SK-N-SH treated with all-trans-retinoic acid at 6 μM for 48 hours (cell line): ENCODE data around the gene TSEN54.

Experiments
- ATAC-seq: fragments of 200-7000 bp; cut with Tn5 transposase; 3 replicates; pipeline ENCODE4 v1.9.1; 2020; ENCODE audit warnings: mild to moderate bottlenecking, moderate library complexity
- ARNTL ChIP-seq: fragments of 450-650 bp; formaldehyde crosslinking; IDR thresholded peaks from 2 replicates; pipeline ENCODE4 v1.5.0; 2020; ENCODE audit warnings: low read depth, mild to moderate bottlenecking, moderate library complexity, borderline replicate concordance
- BACH2 ChIP-seq: fragments of 250-450 bp; sonication (Bioruptor Pico); IDR thresholded peaks from 2 replicates; pipeline ENCODE4 v1.9.0; 2021; ENCODE audit warnings: mild to moderate bottlenecking, borderline replicate concordance
- CREB5 ChIP-seq: fragments of 250-450 bp; sonication (Bioruptor Pico); IDR thresholded peaks from 2 replicates; pipeline ENCODE4 v1.5.1; 2020; ENCODE audit warnings: low read depth, mild to moderate bottlenecking, moderate library complexity
- CSDC2 ChIP-seq: fragments of 250-450 bp; sonication (Bioruptor Pico); IDR thresholded peaks from 2 replicates; pipeline ENCODE4 v1.5.0; 2020; ENCODE audit warnings: mild to moderate bottlenecking, moderate library complexity
- GLIS3 ChIP-seq: fragments of 250-450 bp; sonication (Bioruptor Pico); IDR thresholded peaks from 2 replicates; pipeline ENCODE4 v1.5.0; 2020; ENCODE audit warnings: mild to moderate bottlenecking, moderate library complexity
- ISL1 ChIP-seq: fragments of 250-450 bp; sonication (Bioruptor Pico); IDR thresholded peaks from 2 replicates; pipeline ENCODE4 v2.1.2; 2022; ENCODE audit warnings: mild to moderate bottlenecking, moderate library complexity
- OSR1 ChIP-seq: fragments of 250-450 bp; sonication (Bioruptor Pico); IDR thresholded peaks from 2 replicates; pipeline ENCODE4 v1.8.0; 2022; ENCODE audit warnings: moderate library complexity, mild to moderate bottlenecking, inconsistent platforms
- PATZ1 ChIP-seq: fragments of 250-450 bp; sonication (Bioruptor Pico); IDR thresholded peaks from 2 replicates; pipeline ENCODE4 v1.8.0; 2020; ENCODE audit warnings: mild to moderate bottlenecking, moderate library complexity, borderline replicate concordance
- POU6F1 ChIP-seq: fragments of 250-450 bp; sonication (Bioruptor Pico); IDR thresholded peaks from 2 replicates; pipeline ENCODE4 v1.8.0; 2021; ENCODE audit warnings: low read depth, mild to moderate bottlenecking, moderate library complexity, borderline replicate concordance
- PPARA ChIP-seq: fragments of 250-450 bp; sonication (Bioruptor Pico); IDR thresholded peaks from 2 replicates; pipeline ENCODE4 v1.5.0; 2020; ENCODE audit warnings: mild to moderate bottlenecking, borderline replicate concordance
- RARB ChIP-seq: fragments of 250-450 bp; sonication (Bioruptor Pico); IDR thresholded peaks from 2 replicates; pipeline ENCODE4 v1.8.0; 2021; ENCODE audit warnings: mild to moderate bottlenecking, moderate library complexity
- SNAI2 ChIP-seq: fragments of 250-450 bp; sonication (Bioruptor Pico); IDR thresholded peaks from 2 replicates; pipeline ENCODE4 v1.5.0; 2020; ENCODE audit warnings: mild to moderate bottlenecking, moderate library complexity
- TCF4 ChIP-seq: fragments of 250-450 bp; sonication (Bioruptor Pico); IDR thresholded peaks from 2 replicates; pipeline ENCODE4 v1.8.0; 2021; ENCODE audit warnings: mild to moderate bottlenecking, moderate library complexity, borderline replicate concordance
- TSHZ2 ChIP-seq: fragments of 250-450 bp; sonication (Bioruptor Pico); IDR thresholded peaks from 2 replicates; pipeline ENCODE4 v1.5.0; 2020; ENCODE audit warnings: mild to moderate bottlenecking, moderate library complexity
- ZFP3 ChIP-seq: fragments of 250-450 bp; sonication (Bioruptor Pico); IDR thresholded peaks from 2 replicates; pipeline ENCODE4 v1.5.0; 2020; ENCODE audit warnings: mild to moderate bottlenecking, moderate library complexity
- ZFP30 ChIP-seq: fragments of 450-650 bp; formaldehyde crosslinking; IDR thresholded peaks from 2 replicates; pipeline ENCODE4 v1.5.0; 2022; ENCODE audit warnings: mild to moderate bottlenecking, moderate library complexity
- ZNF565 ChIP-seq: fragments of 450-650 bp; formaldehyde crosslinking; conservative IDR thresholded peaks from 2 replicates; pipeline ENCODE4 v1.5.0; 2020; ENCODE audit warnings: low read depth, mild to moderate bottlenecking, moderate library complexity
- ZNF8 ChIP-seq: fragments of 450-650 bp; formaldehyde crosslinking; IDR thresholded peaks from 2 replicates; pipeline ENCODE4 v1.5.0; 2020; ENCODE audit warnings: mild to moderate bottlenecking, moderate library complexity

TSEN54 gene

GRCh38 chr17:75573994-75574393 lies 57.7 kb downstream of the TSEN54 start:
- TF ChIP-seq CREB5 (no peak), POU6F1 (CRISPR knock-in tag) (no peak), GLIS3 (CRISPR knock-in tag) (no peak), PPARA (no peak), SNAI2 (CRISPR knock-in tag) (no peak), RARB (CRISPR knock-in tag) (no peak), ZNF8 (no peak), CSDC2 (no peak), ARNTL (CRISPR knock-in tag) (no peak), ISL1 (CRISPR knock-in tag) (no peak), ZFP3 (CRISPR knock-in tag) (no peak), TCF4 (CRISPR knock-in tag) (no peak), BACH2 (CRISPR knock-in tag) (no peak), TSHZ2 (CRISPR knock-in tag) (no peak), ZFP30 (CRISPR knock-in tag) (no peak), ZNF565 (CRISPR knock-in tag) (no peak), OSR1 (CRISPR knock-in tag) (no peak), PATZ1 (CRISPR knock-in tag) (no peak)

More at GRCh38 chr17:75573994-75574393, 57.7 kb downstream of the TSEN54 start:
- ATAC-seq: no peak
